GM19238 (cell line): Measurements from ENCODE around the gene FBXO9.
"Not testable (repeated sequence)": the region's sequence is repeated elsewhere in the genome, so short reads cannot be mapped to it uniquely, and the experiment has no call there.

Source experiments
- DNase-seq: peaks from one replicate; pipeline ENCODE4 v3.0.0; 2011; ENCODE audit warnings: low spot score; ENCODE audit not compliant: insufficient read length

Gene FBXO9

DNA sequence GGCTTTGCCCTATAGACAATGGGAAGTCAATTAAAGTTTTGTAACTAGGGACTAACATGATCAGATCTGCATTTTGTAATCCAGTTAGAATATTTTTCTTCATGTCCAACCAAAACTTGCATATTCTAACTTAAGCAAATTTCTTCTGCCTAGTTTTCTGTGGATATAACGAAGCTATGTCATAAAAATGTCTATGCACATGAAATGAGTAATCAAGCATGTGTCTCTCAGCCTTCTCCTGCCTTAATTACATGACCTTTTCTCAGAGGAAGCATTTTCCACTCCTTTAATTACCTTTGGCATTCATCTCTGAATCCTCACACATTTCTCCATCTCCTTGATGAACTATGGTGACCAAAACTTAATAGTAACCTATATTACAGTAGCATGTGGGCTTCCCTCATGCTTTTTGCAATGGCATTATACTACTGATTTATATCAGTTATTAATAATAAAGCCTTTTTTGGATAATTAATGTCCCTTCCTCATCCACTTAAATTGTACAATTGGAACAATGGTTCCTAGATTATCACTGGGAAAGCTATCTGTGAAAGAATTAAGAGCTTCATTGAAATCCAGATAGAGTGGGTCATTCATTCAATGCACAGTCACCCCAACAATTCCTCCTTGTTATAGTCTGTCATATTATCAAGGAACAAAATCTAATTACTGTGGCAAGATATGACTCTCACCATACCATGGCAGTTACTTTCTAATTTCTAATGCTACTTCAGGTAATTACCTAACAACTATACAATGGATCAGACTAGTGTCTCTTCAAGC is 19.1 kb upstream of the FBXO9 start:
- no peak for DNase-seq

DNA sequence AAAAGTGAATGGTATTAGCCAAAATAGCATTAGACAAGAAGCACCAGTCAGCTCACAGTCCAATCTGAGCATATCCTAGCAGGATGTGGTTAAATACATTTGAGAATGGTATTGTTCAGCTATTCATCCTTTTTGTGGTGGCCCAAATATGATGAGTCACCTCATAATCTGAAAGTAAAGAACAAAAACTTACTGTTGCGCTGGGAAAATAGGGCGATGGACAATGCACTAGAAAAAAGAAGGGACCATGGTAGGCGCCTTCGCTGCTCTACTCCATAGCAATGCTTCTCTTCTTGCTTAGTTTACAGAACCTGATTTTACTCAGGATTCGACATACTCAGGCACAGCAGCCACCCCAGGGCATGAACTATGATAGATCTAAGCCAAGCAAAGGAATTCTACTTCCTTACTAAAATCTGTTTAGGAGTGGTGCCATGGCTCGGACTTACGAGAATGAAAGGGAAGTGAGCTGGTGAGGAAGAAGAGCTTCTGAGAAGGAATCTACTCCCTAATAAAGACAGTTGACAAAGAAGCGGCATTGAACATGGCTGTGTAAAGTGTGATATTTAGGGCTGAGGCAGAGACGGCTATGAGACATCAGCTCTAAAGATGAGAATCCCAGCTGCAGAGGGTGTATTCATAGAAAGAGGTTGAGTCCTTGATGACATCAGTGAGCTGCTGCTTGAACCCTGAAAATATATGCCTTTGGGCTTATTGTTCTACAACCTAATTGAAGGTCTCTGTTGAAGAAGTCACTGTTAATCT is 16.6 kb upstream of the FBXO9 start:
- DNase-seq = no peak

DNA sequence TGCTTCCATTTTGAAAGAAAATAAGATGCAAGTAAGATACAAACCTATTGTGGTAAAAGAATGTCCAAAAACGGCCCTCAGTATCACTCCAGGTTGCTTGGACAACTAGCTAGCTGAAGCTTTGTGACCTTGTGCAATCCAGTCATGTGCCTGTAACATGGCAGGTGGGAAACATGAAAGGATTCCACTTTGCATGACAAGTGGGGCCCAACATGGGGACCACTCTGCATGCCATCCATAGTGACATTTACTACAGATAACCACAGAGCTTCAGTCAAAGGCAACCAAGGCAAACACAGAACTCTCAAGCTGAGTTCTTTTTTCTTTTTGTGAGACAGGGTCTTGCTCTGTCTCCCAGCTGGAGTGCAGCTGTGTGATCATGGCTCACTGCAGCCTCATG is 15.8 kb upstream of the FBXO9 start:
- DNase-seq = no peak

DNA sequence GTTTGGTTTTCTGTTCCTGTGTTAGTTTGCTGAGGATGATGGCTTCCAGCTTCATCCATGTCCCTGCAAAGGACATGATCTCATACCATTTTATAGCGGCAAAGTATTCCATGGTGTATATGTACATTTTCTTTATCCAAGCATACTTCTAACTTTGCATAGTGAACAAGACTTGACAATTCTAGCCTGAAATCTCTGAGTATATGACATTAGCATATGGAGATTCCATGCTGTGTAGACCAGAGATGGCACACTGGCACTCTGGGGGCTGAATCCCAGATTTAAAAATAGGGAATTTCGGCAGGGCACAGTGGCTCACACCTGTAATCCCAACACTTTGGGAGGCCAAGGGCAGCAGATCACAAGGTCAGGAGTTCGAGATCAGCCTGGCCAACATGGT is 13.1 kb upstream of the FBXO9 start:
- not testable (repeated sequence) for DNase-seq

DNA sequence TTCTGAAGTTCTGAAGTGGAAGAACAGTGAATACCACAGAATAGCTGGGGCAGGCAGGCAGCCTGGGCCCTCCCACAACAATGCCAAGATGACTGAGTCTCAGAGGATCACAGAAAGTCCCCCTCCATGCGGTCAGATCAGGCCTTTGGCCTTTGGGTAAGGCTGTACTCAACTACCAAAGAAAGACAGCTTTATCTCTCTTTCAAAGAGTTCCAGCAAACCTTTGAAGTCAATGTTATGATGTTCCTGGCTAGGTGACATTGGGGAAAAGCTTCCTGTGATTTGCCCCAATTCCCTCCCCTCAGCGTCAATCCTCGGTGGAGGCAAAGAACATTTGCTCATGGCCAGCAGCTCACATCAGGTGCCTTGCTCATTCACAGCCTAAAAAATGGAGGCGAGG is 10.7 kb upstream of the FBXO9 start:
- no peak for DNase-seq

DNA sequence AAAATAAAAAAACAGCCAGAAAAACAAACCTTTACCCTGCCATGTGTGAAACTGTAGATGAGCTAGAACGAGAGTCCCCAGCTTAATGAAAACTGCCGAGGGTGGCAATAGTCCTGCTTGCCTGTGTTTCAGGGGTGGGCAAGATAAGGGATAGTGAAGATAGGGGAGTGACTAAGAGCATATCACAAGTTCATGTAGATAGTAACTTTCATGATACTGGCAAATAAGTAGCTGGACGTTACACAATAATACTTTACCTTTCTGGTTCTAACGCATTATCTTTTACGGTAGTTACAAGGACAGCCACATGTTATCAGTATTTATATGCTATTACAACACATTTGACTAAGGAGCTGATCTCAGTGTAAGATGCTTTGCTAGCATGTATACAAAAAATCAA is 9.3 kb upstream of the FBXO9 start:
- DNase-seq = no peak

DNA sequence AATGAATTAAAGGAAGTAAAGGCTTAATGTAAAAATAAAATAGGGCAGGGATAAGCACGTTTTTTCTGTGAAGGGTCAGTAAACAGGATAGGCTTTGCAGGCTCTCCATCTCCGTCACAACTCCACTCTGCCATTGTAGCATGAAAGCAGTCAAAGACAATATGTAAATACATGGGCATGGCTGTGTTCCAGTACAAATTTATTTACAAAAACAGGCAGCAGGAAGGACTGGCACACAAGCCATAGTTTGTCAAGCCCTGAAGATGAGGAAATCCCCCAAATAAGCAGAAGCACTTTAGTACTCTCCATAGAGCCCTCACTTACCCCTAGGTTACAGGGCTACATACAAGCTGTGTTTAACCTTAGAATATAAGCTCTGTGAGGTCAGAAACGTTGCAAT is 8.9 kb upstream of the FBXO9 start:
- DNase-seq = no peak

DNA sequence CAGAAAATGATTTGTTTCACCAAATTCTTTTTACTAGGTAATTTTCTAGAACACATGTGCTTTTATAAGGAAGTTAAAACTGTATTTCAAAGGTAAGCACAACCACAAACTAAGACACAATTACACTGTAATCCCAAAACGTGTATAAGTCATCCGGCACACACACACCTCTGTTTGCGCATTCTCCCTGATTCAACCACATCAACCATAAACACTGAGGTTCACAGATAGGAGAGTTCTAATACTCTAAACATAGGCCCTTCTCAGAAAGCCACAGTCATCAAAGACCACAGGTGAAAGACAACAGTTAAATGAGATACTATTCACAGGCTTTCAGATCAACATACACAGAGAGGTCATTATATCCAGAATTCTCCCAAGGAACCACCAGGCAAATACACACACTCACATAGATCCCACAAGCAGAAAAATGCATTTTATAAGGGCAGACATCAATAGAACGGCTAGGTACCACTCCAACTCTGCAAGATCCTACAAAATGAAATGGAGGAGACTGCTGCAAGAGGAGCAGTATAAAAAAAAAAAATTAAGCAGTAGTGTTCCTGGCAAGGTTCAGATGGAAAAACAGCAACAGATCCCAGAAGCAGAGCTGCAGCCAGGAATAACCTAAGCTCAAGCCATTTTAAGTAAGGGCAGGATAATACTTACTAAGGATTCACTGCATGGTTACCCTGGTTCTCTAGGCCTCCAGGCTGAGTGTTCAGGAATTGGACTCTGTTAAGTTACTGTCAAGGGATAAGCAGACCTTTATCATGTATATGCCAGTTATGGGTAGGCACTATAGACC is 6.6 kb upstream of the FBXO9 start:
- DNase-seq = no peak

DNA sequence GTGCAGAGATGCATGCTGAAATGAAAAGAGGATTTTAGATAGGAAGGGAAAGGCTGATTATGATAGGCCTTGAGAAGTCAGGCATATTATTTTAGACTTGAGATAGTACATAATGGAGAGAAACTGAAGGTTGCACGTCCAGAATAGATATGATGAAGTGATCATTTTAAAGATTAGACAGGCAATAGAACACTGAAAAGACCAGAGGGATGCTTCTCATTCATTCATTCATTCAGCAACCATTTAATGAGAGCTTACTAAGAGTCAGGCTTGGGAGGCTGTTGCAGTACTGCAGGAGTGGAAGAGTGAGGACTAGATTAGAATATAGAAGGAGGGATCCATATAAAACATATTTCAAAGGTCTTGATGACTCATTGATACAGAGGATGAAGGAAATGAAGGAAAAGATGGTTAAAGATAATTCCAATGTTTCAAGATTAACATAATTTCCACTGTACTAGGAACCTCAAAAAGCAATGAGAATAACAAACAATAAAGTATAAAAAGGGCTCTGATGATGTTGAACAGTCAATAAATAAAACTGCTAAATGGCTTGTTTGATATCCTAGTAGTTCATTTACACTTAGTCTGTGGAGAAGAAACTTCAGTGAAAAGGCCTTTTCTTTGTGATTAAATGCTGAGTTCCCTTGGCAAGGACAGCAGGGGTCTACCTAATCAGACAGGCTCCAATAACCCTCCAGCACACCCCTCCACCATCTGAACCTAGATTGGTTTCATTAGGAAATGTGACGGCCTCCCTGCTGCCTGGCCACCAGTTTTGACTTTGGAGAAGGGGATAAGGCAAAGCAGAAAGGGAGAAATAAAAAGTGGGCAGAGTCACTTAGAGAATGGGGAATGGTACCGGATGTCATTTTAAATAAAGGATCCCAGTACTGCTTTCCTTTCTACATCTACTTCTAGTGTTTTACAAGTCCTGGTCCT is 5.3 kb upstream of the FBXO9 start:
- DNase-seq = no peak

DNA sequence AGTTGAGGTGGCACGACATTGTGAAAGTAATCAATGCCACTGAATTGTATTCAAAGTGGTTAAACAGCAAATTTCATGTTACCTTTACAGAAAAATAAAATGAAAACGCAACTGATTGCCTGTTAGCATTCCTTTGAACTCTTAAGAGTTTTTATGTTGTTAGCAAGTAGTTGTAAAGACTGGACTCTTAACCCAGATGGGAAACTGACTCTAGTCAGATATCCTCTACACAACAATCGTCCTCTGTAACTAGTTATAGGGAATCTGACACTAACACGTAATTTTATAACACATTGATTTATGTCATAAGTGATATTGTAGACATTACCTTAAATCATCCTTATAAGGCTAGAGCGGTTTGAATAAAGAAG is 3.0 kb upstream of the FBXO9 start:
- no peak for DNase-seq

DNA sequence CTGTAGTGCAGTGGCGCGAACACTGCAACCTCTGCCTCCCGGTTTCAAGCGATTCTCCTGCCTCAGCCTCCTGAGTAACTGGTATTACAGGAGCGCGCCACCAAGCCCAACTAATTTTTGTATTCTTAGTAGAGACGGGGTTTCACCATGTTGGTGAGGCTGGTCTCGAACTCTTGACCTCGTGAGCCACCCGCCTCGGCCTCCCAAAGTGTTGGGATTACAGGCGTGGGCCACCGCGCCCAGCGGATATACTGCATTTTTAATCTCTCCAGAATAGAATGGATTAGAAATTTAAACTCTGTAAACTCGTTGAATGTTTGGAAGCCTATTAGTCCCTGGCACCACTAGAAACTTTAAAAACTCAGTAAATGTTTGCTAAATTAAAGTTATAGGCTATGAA is 949 bp upstream of the FBXO9 start:
- DNase-seq = not testable (repeated sequence)

DNA sequence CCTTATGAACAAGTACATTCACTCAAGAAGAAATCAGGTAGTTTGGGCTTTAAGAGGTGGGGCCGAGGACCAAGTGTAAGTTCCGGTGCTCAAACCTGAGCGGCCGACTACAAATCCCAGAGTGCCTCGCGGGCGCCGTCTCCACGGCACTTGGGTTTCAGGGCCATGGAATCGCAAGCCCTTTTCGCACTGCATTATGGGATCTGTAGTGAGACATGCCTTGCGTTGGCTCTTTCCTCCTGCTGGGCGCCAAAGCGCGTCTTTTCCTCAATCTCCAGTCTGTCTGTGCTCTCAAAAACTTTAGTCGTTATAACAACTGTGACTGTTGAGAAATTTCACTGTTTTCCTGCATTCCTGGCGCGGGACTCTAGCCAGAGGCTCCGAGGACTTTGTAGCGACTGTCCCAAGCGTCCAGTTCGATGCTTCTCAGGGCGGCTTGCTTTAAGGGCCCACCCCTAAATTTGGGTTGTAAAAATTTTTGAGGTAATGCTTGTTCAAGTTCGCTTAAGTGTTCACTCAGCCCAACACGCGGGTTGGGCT is 408 bp upstream of the FBXO9 start:
- DNase-seq = peak; percentile 74

DNA sequence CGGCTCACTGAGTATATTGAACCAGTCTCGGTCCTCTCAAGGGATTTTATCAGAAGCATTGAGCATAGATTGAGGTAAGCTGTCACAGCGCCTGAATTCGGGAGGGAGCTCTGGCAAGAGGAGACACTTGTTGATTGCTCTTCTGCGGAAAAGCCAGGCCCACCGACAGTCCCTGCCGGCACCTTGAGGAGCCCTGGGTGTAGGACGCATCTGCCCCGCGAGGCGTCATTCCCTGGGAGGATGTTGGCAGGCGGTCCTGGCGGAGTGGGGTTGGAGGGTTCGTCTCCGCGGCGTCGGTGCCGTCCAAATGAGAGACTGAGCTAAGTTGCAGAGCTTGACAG is 843 bp downstream of the FBXO9 start:
- no peak for DNase-seq

DNA sequence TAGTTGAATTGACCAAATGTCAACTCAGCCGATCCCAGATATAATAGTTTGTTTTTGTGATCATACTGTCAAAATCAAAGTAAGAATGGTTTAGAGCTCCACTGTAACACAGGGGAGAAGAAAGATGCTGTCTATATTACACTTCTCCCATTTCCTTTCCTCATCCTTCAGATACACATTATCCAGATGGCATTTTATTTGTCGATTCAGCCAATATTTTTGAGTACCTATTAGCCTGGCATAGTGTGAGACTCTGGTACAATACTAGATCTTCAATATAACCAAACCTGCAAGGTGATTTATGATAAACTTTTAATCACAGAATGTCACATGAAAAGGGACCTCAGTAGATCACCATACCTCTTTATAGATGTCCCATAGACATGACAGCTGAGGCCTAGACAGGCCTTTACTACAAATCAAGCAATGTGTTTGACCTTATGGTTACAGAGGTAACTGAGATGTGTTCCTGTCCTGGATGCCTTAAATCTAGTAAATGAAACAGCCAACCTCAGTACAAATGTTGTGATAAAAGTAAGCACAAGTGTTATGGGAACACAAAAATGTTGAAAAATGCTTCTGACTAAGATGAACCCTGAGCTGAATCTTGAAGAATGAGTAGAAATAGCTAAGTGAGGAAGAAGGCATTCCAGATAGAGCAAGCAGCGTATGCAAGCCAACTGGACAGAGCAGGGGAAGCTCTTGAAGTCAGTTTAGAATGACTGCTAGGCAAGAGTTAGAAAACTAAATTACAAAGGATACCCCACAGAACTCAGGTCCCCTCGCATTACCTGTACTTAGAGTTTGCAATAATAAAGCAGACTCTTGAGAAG is 1.9 kb downstream of the FBXO9 start:
- no peak for DNase-seq

DNA sequence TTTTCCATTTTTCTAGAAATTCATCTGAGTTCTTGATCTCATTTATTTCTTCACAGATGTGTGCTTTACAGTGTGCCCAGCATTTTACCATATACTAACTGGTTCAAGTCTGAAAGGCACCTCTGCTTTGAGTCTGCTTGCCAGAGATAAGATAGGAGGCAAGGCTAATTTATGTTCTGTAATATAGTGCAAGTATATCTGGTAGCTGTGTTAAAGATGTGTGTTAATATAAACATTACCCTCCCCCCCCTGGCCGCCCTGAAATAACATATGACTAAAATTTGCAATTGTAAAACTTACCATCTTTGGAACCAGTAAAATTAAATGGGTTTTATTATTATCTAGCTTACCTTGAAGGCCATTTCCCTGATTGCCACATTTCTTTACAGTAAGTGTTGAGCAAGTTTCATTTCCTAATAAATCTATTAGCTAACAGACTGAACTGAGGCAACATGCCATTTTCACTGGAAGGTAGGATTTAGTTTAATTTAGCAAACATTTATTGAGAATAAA is 2.7 kb downstream of the FBXO9 start:
- DNase-seq = no peak

DNA sequence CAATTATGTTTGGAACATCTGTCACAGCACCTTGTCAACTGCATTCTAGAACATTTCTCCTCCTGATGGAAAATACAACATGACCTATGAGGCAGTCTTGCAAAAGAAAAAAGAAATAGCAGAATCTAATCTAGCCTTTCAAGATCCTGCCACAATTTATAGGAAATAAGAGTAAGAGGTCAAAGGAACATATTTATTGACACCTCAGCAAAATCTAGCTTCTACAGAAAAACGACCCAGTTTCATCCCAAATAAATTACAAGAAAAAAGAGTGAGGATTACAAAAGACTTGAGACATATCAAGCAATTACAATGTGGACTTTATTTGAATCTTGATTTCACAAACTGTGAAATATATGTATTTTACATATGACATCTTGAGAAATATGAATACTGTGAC is 4.2 kb downstream of the FBXO9 start:
- no peak for DNase-seq

DNA sequence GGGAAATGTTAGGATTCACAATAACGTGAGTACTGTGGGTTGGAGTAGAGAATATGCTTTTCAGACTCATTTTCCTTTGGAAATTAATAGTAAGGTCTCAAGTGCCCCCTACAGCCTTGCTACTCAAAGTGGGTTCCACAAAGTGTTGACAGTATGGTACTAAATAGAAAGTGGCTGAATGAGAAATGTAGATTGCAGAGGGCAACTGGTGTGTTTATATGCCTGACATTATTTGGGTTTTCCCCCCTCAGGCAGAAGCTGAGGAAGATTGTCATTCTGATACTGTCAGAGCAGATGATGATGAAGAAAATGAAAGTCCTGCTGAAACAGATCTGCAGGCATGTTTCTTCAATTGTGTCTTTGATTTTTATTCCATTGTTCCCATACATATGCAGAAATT is 5.6 kb downstream of the FBXO9 start:
- no peak for DNase-seq

DNA sequence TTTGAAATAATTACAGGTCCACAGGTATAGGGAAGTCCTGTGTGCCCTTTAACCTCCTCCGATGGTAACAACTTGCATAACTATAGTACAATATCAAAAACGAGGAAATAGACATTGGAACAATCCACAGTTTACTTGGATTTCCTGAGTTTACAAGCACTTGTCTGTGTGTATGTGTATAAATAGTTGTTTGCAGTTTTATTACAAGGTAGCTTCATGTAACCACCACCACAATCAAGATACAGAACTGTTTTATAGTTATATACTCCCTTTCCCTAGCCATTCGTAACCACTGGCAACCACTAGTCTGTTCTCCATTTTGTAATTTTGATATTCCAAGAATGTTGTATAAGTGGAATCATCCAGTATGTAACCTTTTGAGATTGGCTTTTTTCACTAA is 9.1 kb downstream of the FBXO9 start:
- DNase-seq = no peak

DNA sequence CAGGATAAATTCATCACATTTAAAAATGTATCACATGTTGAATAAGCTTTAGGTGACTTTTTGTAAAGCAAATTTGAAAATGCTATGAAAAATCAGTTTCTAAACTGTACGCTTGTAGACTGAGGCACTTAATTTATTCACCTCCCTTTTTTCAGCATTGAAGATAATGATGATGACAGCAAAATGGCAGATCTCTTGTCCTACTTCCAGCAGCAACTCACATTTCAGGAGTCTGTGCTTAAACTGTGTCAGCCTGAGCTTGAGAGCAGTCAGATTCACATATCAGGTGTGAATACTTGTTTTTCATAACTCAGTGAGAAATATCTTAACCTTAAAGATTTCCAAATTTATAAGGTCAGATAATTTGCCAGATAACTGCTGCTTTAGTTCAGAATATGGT is 15.6 kb downstream of the FBXO9 start:
- no peak for DNase-seq

DNA sequence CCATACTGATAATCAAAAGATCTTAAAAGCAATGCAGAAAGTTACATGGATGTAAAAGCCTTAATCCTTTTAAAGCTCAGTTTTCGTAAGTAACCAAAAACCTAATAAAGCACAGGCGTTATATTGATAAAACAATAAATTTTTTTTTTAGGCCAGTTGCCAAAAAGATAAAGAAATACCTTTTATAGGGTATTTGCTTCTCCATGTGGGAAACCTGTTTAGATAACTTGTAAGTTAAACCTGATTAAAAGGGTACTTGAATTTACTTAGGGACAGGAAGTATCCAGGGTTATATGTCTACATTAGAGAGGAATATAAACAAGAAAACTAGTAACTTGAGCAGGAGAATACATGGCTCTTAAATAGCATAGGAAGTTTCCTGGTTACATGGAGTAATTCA is 21.1 kb downstream of the FBXO9 start:
- no peak for DNase-seq
